CD4-positive, alpha-beta T cell (primary cell): Measurements from ENCODE around the gene MAD2L1BP. TPM values are rescaled to one million over a fixed set of nuclear protein-coding genes. Genes with fewer than 3 reads are reported as not detected.

Experiments
- ATAC-seq: fragments of 200-7000 bp; cut with Tn5 transposase; one replicate; pipeline ENCODE4 v1.10.0; 2022; ENCODE audit warnings: mild to moderate bottlenecking; ENCODE audit not compliant: poor library complexity
- CTCF ChIA-PET: fragments of 350-600 bp; sonication (Branson Sonifier 250); formaldehyde crosslinking; loops from one replicate; lab custom pipeline; 2021; ENCODE audit warnings: antibody characterized with exemption, inconsistent platforms; lab: Charles Lee
- POLR2A ChIA-PET: fragments of 350-600 bp; sonication (Branson Sonifier 250); formaldehyde crosslinking; loops from one replicate; lab custom pipeline; 2021; ENCODE audit warnings: antibody characterized with exemption, inconsistent platforms; lab: Charles Lee
- DNase-seq, 14 experiments: peaks; one replicate each; pipeline ENCODE4 v3.0.0-alpha.2; 2013 to 2020; ENCODE audit warnings: mixed read lengths in 2 of 14
- H3K27ac ChIP-seq, 2 donors: one replicate each; pipeline versions ENCODE4 v1.5.1 to v1.7.0; 2013; ENCODE audit warnings: low read length in 2 of 2, low read depth in 1 of 2, mild to moderate bottlenecking in 1 of 2
- H3K27me3 ChIP-seq, 2 experiments: 1 replicate in 1 of 2; 2 replicates in 1 of 2; pipeline versions ENCODE4 v1.6.1 to v1.7.0; 2013; ENCODE audit warnings: low read length in 2 of 2, control low read depth in 1 of 2, mild to moderate bottlenecking in 1 of 2, moderate library complexity in 1 of 2; ENCODE audit not compliant: insufficient read depth in 2 of 2, control insufficient read depth in 1 of 2
- H3K36me3 ChIP-seq: one replicate; pipeline ENCODE4 v1.6.1; 2013; ENCODE audit warnings: low read length, control low read depth; ENCODE audit not compliant: insufficient read depth
- H3K4me1 ChIP-seq: one replicate; pipeline ENCODE4 v1.6.1; 2013; ENCODE audit warnings: low read length, control low read depth; ENCODE audit not compliant: insufficient read depth
- H3K4me3 ChIP-seq: one replicate; pipeline ENCODE4 v1.5.1; 2013; ENCODE audit warnings: mild to moderate bottlenecking, low read length, moderate library complexity
- H3K9me3 ChIP-seq, 2 experiments: 1 replicate in 1 of 2; 2 replicates in 1 of 2; pipeline versions ENCODE4 v1.6.1 to v1.7.0; 2013; ENCODE audit warnings: low read length in 2 of 2, mild to moderate bottlenecking in 2 of 2, control low read depth in 1 of 2, moderate library complexity in 1 of 2; ENCODE audit not compliant: control insufficient read depth in 1 of 2, insufficient read depth in 1 of 2
- H3K27ac Mint-ChIP-seq: one replicate; pipeline ENCODE4 v1.8.0; 2020; ENCODE audit warnings: mixed read lengths
- H3K27me3 Mint-ChIP-seq: one replicate; pipeline ENCODE4 v1.8.0; 2021; ENCODE audit warnings: mixed read lengths
- H3K36me3 Mint-ChIP-seq: one replicate; pipeline ENCODE4 v1.8.0; 2021; ENCODE audit warnings: low read depth, mixed read lengths
- H3K4me1 Mint-ChIP-seq: one replicate; pipeline ENCODE4 v1.8.0; 2021; ENCODE audit warnings: low read depth, mixed read lengths
- H3K4me3 Mint-ChIP-seq: one replicate; pipeline ENCODE4 v1.8.0; 2020; ENCODE audit warnings: mild to moderate bottlenecking, mixed read lengths
- H3K9me3 Mint-ChIP-seq: one replicate; pipeline ENCODE4 v1.8.0; 2020; ENCODE audit warnings: mixed read lengths
- CTCF ChIP-seq: fragments of 200-600 bp; IDR thresholded peaks from one replicate; pipeline ENCODE4 v1.8.0; 2022; ENCODE audit warnings: antibody characterized with exemption, mild to moderate bottlenecking
- intact Hi-C, 2 experiments: fragments of 100-400 bp; cut with DNase I in 1 of 2; cut with micrococcal nuclease in 1 of 2; formaldehyde crosslinking; loops; one replicate each; pipeline versions ENCODE4 v1.15.1 to v1.9.0; 2023 to 2025; cut with DNase I, micrococcal nuclease
- total RNA-seq, 174 experiments: library from RNA in 2 of 174; stranded (reverse) in 2 of 174; gene quantifications; one replicate each; pipeline ENCODE4 v1.2.3 and lab custom pipeline; 2021 to 2026

The MAD2L1BP gene
- total RNA-seq, 2 experiments from 2014 or later = 36.6 to 39.2 TPM

DNA sequence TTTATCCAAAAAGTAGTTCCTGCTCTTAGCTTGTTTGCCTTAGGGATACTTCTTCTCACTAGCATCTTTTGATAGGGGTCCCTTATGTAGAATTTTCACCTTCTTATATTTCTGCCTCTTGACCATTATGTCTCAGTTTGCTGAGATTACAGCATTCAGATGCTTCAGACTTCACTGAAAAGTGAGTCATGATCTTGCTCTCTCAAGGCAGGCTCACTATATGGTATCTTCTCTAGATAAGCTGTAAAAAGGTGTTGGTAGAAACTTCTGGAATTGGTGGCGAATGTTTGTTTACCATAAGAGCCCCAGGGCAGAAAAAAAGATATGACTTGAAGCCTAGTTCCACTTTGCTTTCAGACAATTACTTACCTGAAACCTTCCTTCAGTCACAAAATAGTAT, 26.2 kb upstream of the MAD2L1BP start:
- DNase-seq (no peak), ATAC-seq (no peak)
- TF ChIP-seq CTCF = no peak
- intact Hi-C loops = loop anchor here in 1 of 2 experiments (5.0 to 10.0 kb wide), 3 partner anchors 58 to 468 kb away; no protein-coding TSS in a partner anchor
- CTCF ChIA-PET = interaction anchor here (1.6 kb wide), 1 partner anchor 20 kb away, joined by 7 read pairs; the partner anchor contains the start of gene GTPBP2
- H3K4me3 Mint-ChIP-seq = no peak overlapping the region
- H3K27me3 Mint-ChIP-seq = no peaks in the 10 kb centered on the region
- no peaks in the 10 kb centered on the region for H3K4me1 Mint-ChIP-seq
- H3K27ac Mint-ChIP-seq = no peak overlapping the region
- Histone ChIP-seq H3K36me3 (peaks cover 56% of the 10 kb centered on the region), H3K27me3 (no peaks in the 10 kb centered on the region), H3K4me3 (no peak overlapping the region), H3K4me1 (no peaks in the 10 kb centered on the region), H3K9me3 (no peaks in the 10 kb centered on the region), H3K27ac (no peak overlapping the region)
- H3K36me3 Mint-ChIP-seq = peaks cover 67% of the 10 kb centered on the region
- H3K9me3 Mint-ChIP-seq = no peaks in the 10 kb centered on the region
- POLR2A ChIA-PET = no interaction called here

DNA sequence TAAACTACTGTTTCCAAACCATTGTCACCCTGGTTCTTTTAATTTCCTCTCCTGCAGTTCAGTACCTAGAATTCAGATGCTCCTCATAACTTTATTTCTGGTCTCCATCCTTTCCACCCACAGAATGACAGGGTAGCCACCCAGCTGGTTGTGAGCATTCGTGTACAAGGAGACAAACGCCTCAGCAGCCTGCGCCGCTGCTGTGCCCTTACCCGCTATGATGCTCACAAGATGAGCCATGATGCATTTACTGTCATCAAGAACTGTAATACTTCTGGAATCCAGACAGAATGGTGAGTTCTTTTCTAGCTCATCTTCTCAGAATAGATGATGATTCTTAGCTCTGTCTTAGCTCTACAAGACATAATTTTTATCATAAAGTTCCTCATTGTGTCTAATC, 25.2 kb upstream of the MAD2L1BP start:
- no peaks in the 10 kb centered on the region for H3K4me1 ChIP-seq
- peaks cover 53% of the 10 kb centered on the region for H3K36me3 ChIP-seq
- H3K36me3 Mint-ChIP-seq = peaks cover 59% of the 10 kb centered on the region
- intact Hi-C loops = no loop called here
- H3K27ac Mint-ChIP-seq = no peak overlapping the region
- no peaks in the 10 kb centered on the region for H3K9me3 Mint-ChIP-seq
- H3K4me3 ChIP-seq = no peak overlapping the region
- TF ChIP-seq CTCF = no peak
- no peaks in the 10 kb centered on the region for H3K27me3 ChIP-seq
- no peaks in the 10 kb centered on the region for H3K27me3 Mint-ChIP-seq
- CTCF ChIA-PET = interaction anchor here (0.7 to 1.0 kb wide), 2 partner anchors 10 to 469 kb away, joined by 3 to 4 read pairs; no protein-coding TSS in a partner anchor
- H3K9me3 ChIP-seq = no peaks in the 10 kb centered on the region
- no peaks in the 10 kb centered on the region for H3K4me1 Mint-ChIP-seq
- no peak overlapping the region for H3K27ac ChIP-seq
- ATAC-seq = no peak
- DNase-seq = no peak
- POLR2A ChIA-PET = interaction anchor here (0.6 kb wide), 1 partner anchor 44 kb away, joined by 3 read pairs; no protein-coding TSS in a partner anchor
- H3K4me3 Mint-ChIP-seq = no peak overlapping the region

GRCh38 chr6:43613721-43614395, 21.8 kb upstream of the MAD2L1BP start:
- Histone ChIP-seq H3K27me3 (no peaks in the 10 kb centered on the region), H3K27ac (no peak overlapping the region), H3K9me3 (no peaks in the 10 kb centered on the region), H3K4me1 (no peaks in the 10 kb centered on the region), H3K36me3 (peaks cover 43% of the 10 kb centered on the region), H3K4me3 (no peak overlapping the region)
- intact Hi-C loops = no loop called here
- no peak for DNase-seq
- H3K36me3 Mint-ChIP-seq = peaks cover 49% of the 10 kb centered on the region
- no peak overlapping the region for H3K4me3 Mint-ChIP-seq
- ATAC-seq = no peak
- H3K27ac Mint-ChIP-seq = no peak overlapping the region
- no peak for TF ChIP-seq CTCF
- H3K4me1 Mint-ChIP-seq = no peaks in the 10 kb centered on the region
- H3K9me3 Mint-ChIP-seq = no peaks in the 10 kb centered on the region
- CTCF ChIA-PET = no interaction called here
- H3K27me3 Mint-ChIP-seq = no peaks in the 10 kb centered on the region
- POLR2A ChIA-PET = no interaction called here
